Liver (tissue), 9 donors: Measurements from ENCODE around the gene DNAH8. TPM values are rescaled to one million over a fixed set of nuclear protein-coding genes. Genes with fewer than 3 reads are reported as not detected.
A peak's percentile ranks its signal among the peaks of the same experiment; 100 is the strongest.

Source experiments
- DNase-seq: peaks from one replicate; pipeline ENCODE4 v3.0.0-alpha.2; 2017; ENCODE audit warnings: low spot score
- H3K27ac ChIP-seq, 2 donors: one replicate each; pipeline ENCODE4 v1.7.0; 2013; ENCODE audit warnings: inconsistent platforms in 2 of 2, low read length in 2 of 2, control low read depth in 1 of 2, low read depth in 1 of 2, mild to moderate bottlenecking in 1 of 2
- H3K27me3 ChIP-seq, 4 donors: one replicate each; pipeline versions ENCODE4 v1.6.1 to v1.7.0; 2013; ENCODE audit warnings: low read length in 3 of 4, inconsistent platforms in 1 of 4, mild to moderate bottlenecking in 1 of 4, moderate library complexity in 1 of 4; ENCODE audit not compliant: control insufficient read depth in 4 of 4, insufficient read depth in 4 of 4
- H3K36me3 ChIP-seq, 4 donors: one replicate each; pipeline versions ENCODE4 v1.6.1 to v1.7.0; 2013; ENCODE audit warnings: low read length in 3 of 4, mild to moderate bottlenecking in 3 of 4, low read depth in 1 of 4, moderate library complexity in 1 of 4; ENCODE audit not compliant: control insufficient read depth in 4 of 4, insufficient read depth in 3 of 4
- H3K4me1 ChIP-seq, 4 donors: one replicate each; pipeline versions ENCODE4 v1.6.1 to v1.7.0; 2013; ENCODE audit warnings: low read length in 3 of 4, mild to moderate bottlenecking in 3 of 4, moderate library complexity in 1 of 4; ENCODE audit not compliant: control insufficient read depth in 4 of 4, insufficient read depth in 4 of 4
- H3K4me3 ChIP-seq, 3 donors: one replicate each; pipeline versions ENCODE4 v1.6.1 to v1.7.0; 2013; ENCODE audit warnings: low read length in 3 of 3, control low read depth in 1 of 3, low read depth in 1 of 3, mild to moderate bottlenecking in 1 of 3
- H3K9ac ChIP-seq, 2 donors: one replicate each; pipeline ENCODE4 v1.7.0; 2013; ENCODE audit warnings: low read length in 2 of 2, mild to moderate bottlenecking in 2 of 2, moderate library complexity in 2 of 2, control low read depth in 1 of 2, low read depth in 1 of 2
- H3K9me3 ChIP-seq, 4 donors: one replicate each; pipeline versions ENCODE4 v1.6.1 to v1.7.0; 2013; ENCODE audit warnings: low read length in 3 of 4; ENCODE audit not compliant: control insufficient read depth in 4 of 4
- FOXA1 ChIP-seq: IDR thresholded peaks from 2 replicates; pipeline ENCODE4 v1.6.1; 2016; ENCODE audit warnings: antibody characterized with exemption
- FOXA2 ChIP-seq: IDR thresholded peaks from 2 replicates; pipeline ENCODE4 v1.6.1; 2016; ENCODE audit warnings: antibody characterized with exemption
- GABPA ChIP-seq, 2 donors: IDR thresholded peaks in 1 of 2; conservative IDR thresholded peaks in 1 of 2; 2 replicates each; pipeline ENCODE4 v1.6.1; 2016; ENCODE audit warnings: antibody characterized with exemption in 2 of 2, mild to moderate bottlenecking in 1 of 2, moderate library complexity in 1 of 2
- HNF4A ChIP-seq, 2 donors: conservative IDR thresholded peaks; 2 replicates each; pipeline ENCODE4 v1.6.1; 2016; ENCODE audit warnings: antibody characterized with exemption in 2 of 2, mild to moderate bottlenecking in 2 of 2
- HNF4G ChIP-seq: IDR thresholded peaks from 2 replicates; pipeline ENCODE4 v1.6.1; 2016; ENCODE audit warnings: antibody characterized with exemption
- JUND ChIP-seq, 2 donors: IDR thresholded peaks; 2 replicates each; pipeline ENCODE4 v1.6.1; 2016; ENCODE audit warnings: antibody characterized with exemption in 2 of 2
- NR2F2 ChIP-seq: IDR thresholded peaks from 2 replicates; pipeline ENCODE4 v1.6.1; 2016; ENCODE audit warnings: antibody characterized with exemption
- RAD21 ChIP-seq, 2 donors: IDR thresholded peaks; 2 replicates each; pipeline ENCODE4 v1.6.1; 2016; ENCODE audit warnings: antibody characterized with exemption in 2 of 2, mild to moderate bottlenecking in 2 of 2
- RXRA ChIP-seq, 2 donors: IDR thresholded peaks; 2 replicates each; pipeline ENCODE4 v1.6.1; 2017 to 2018; ENCODE audit warnings: antibody characterized with exemption in 2 of 2, mild to moderate bottlenecking in 1 of 2
- SP1 ChIP-seq: IDR thresholded peaks from 2 replicates; pipeline ENCODE4 v1.6.1; 2018; ENCODE audit warnings: antibody characterized with exemption, mild to moderate bottlenecking
- TAF1 ChIP-seq: conservative IDR thresholded peaks from 2 replicates; pipeline ENCODE4 v1.6.1; 2016; ENCODE audit warnings: antibody characterized with exemption, mild to moderate bottlenecking
- YY1 ChIP-seq: IDR thresholded peaks from 2 replicates; pipeline ENCODE4 v1.6.1; 2016; ENCODE audit warnings: antibody characterized with exemption, mild to moderate bottlenecking
- WGBS: extraction: QIAGEN DNeasy Blood & Tissue Kit; methylation state at CpG from one replicate; pipeline ENCODE4 v1.1.7; 2013; 5-methylcytosine and 5-hydroxymethylcytosine counted together
- polyA plus RNA-seq, 2 donors: library from polyadenylated mRNA; stranded (reverse) in 1 of 2; unstranded in 1 of 2; fragments of 200-250 nt in 1 of 2; fragments of >200 nt in 1 of 2; fragmentation: Nextera tagmentation in 1 of 2; extraction: Ambion mirVana in 1 of 2; gene quantifications; one replicate each; pipeline versions ENCODE4 v1.2.1 to v1.2.3, GENCODE V29; 2013 to 2015
- total RNA-seq, 2 donors: library from RNA; depleted of rRNA; stranded (reverse); fragments of >200 nt; gene quantifications; one replicate each; pipeline ENCODE4 v1.2.3, GENCODE V29; 2014
- TF ChIP-seq, protein P1 (sequence below): IDR thresholded peaks from 2 replicates; pipeline ENCODE4 v1.6.1; 2016; ENCODE audit warnings: antibody characterized with exemption
- TF ChIP-seq, protein P2 (sequence below): IDR thresholded peaks from 2 replicates; pipeline ENCODE4 v1.6.1; 2016; ENCODE audit warnings: antibody characterized with exemption, mild to moderate bottlenecking
- TF ChIP-seq, protein P3 (sequence below): fragments of 150-350 bp; IDR thresholded peaks from 2 replicates; pipeline ENCODE4 v1.5.1; 2017; ENCODE audit warnings: improper control_type of control experiment, low read depth, low read length; ENCODE audit not compliant: missing input control
- TF ChIP-seq, protein P4 (sequence below): IDR thresholded peaks from 2 replicates; pipeline ENCODE4 v1.6.1; 2016; ENCODE audit warnings: antibody characterized with exemption
- TF ChIP-seq, protein P5 (sequence below): IDR thresholded peaks from 2 replicates; pipeline ENCODE4 v1.6.1; 2016; ENCODE audit warnings: antibody characterized with exemption
- donor health status: healthy.
- donor health status: healthy.
- donor health status: healthy.
- donor health status: healthy.
- donor health status: healthy.

DNAH8 gene, protein sequence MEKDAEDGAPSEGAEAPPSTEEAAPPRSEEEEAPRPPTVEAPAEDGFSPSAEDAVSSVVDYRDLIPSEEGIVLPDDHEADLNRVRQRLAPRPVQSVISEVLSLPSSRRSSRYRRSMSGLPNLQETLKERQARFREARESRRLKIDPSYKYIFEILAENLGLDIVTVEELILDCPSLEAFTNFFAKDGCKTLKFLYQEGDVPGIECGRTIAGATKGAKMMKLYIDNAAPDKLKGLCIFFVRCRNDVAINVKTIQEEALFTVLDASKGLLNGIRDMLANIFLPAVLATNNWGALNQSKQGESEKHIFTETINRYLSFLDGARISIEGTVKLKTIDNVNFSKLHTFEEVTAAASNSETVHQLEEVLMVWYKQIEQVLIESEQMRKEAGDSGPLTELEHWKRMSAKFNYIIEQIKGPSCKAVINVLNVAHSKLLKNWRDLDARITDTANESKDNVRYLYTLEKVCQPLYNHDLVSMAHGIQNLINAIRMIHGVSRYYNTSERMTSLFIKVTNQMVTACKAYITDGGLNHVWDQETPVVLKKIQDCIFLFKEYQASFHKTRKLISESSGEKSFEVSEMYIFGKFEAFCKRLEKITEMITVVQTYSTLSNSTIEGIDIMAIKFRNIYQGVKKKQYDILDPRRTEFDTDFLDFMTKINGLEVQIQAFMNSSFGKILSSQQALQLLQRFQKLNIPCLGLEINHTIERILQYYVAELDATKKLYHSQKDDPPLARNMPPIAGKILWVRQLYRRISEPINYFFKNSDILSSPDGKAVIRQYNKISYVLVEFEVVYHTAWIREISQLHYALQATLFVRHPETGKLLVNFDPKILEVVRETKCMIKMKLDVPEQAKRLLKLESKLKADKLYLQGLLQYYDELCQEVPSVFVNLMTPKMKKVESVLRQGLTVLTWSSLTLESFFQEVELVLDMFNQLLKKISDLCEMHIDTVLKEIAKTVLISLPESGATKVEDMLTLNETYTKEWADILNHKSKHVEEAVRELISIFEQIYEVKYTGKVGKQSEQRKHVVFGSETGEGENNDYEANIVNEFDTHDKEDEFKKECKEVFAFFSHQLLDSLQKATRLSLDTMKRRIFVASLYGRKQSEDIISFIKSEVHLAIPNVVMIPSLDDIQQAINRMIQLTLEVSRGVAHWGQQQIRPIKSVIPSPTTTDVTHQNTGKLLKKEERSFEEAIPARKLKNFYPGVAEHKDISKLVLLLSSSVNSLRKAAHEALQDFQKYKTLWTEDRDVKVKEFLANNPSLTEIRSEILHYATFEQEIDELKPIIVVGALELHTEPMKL (N-terminal part only)
- under 1 TPM; under 0.01 to 0.05 TPM for total RNA-seq
- polyA plus RNA-seq = not detected

DNA sequence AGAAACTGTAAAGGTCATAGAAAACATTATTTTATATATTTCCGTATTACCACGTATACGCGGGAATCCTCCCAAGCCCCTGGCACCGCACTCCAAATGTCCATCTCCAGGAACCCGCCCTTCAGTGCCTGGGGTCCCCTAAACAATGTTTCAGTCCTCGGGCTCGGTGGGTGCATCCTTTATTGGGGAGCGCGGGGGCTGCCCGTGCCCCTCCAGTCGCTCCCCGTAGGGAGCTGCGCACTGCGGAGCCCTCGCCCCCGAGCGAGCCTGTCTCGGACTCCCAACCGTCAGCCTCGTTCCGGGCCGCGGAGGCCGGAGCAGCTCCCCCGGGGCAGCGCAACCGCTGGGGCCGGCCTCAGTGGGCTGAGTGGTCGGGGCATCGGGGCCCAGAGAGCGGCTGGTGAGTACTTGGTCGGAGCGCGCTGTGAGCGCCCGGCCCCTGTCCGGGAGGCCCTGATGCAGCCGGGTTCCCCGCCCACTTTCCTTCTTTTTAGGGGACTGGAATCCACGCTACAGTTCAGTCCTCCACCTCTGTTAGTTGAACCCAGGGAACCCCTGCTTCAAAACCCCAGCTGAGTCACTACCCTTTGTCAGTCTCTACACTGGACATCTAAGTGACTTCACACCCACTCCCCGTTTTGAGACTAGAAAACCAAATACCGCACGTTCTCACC lies at the start of gene DNAH8:
DNAH8 (plus strand) TSS at position 296 of the 674 bp plus-strand sequence. CDS start 7,499 bp downstream, outside the sequence.
- WGBS = 14% methylated on average over 44 of the region's 44 CpGs
- Histone ChIP-seq H3K27me3 (peaks cover 0 to 3% (median 2%) of the 10 kb centered on the region in 4 donors), H3K27ac (no peak within 1 kb of the TSS), H3K4me3 (peak within 1 kb of the TSS in 1 of 3 donors; percentile 17), H3K4me1 (peaks cover 0 to 4% (median 1%) of the 10 kb centered on the region in 4 donors), H3K9me3 (no peaks in the 10 kb centered on the region), H3K36me3 (peaks cover 0 to 1% (median 0%) of the 10 kb centered on the region in 4 donors), H3K9ac (no peak within 1 kb of the TSS)
- TF ChIP-seq GABPA (IDR thresholded peaks at IDR 0.05 in 1 of 2, conservative IDR thresholded peaks at IDR 0.05 in 1 of 2) (no peak), FOXA2 (no peak), YY1 (no peak), RAD21 (IDR thresholded peaks at IDR 0.05) (no peak), HNF4A (conservative IDR thresholded peaks at IDR 0.05) (no peak), FOXA1 (no peak), SP1 (no peak), JUND (IDR thresholded peaks at IDR 0.05) (no peak), TAF1 (no peak), HNF4G (no peak), NR2F2 (no peak), RXRA (IDR thresholded peaks at IDR 0.05) (no peak)
- TF ChIP-seq, protein P1, sequence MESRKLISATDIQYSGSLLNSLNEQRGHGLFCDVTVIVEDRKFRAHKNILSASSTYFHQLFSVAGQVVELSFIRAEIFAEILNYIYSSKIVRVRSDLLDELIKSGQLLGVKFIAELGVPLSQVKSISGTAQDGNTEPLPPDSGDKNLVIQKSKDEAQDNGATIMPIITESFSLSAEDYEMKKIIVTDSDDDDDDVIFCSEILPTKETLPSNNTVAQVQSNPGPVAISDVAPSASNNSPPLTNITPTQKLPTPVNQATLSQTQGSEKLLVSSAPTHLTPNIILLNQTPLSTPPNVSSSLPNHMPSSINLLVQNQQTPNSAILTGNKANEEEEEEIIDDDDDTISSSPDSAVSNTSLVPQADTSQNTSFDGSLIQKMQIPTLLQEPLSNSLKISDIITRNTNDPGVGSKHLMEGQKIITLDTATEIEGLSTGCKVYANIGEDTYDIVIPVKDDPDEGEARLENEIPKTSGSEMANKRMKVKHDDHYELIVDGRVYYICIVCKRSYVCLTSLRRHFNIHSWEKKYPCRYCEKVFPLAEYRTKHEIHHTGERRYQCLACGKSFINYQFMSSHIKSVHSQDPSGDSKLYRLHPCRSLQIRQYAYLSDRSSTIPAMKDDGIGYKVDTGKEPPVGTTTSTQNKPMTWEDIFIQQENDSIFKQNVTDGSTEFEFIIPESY = no peak
- TF ChIP-seq, protein P2, sequence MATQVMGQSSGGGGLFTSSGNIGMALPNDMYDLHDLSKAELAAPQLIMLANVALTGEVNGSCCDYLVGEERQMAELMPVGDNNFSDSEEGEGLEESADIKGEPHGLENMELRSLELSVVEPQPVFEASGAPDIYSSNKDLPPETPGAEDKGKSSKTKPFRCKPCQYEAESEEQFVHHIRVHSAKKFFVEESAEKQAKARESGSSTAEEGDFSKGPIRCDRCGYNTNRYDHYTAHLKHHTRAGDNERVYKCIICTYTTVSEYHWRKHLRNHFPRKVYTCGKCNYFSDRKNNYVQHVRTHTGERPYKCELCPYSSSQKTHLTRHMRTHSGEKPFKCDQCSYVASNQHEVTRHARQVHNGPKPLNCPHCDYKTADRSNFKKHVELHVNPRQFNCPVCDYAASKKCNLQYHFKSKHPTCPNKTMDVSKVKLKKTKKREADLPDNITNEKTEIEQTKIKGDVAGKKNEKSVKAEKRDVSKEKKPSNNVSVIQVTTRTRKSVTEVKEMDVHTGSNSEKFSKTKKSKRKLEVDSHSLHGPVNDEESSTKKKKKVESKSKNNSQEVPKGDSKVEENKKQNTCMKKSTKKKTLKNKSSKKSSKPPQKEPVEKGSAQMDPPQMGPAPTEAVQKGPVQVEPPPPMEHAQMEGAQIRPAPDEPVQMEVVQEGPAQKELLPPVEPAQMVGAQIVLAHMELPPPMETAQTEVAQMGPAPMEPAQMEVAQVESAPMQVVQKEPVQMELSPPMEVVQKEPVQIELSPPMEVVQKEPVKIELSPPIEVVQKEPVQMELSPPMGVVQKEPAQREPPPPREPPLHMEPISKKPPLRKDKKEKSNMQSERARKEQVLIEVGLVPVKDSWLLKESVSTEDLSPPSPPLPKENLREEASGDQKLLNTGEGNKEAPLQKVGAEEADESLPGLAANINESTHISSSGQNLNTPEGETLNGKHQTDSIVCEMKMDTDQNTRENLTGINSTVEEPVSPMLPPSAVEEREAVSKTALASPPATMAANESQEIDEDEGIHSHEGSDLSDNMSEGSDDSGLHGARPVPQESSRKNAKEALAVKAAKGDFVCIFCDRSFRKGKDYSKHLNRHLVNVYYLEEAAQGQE = no peak
- TF ChIP-seq, protein P3, sequence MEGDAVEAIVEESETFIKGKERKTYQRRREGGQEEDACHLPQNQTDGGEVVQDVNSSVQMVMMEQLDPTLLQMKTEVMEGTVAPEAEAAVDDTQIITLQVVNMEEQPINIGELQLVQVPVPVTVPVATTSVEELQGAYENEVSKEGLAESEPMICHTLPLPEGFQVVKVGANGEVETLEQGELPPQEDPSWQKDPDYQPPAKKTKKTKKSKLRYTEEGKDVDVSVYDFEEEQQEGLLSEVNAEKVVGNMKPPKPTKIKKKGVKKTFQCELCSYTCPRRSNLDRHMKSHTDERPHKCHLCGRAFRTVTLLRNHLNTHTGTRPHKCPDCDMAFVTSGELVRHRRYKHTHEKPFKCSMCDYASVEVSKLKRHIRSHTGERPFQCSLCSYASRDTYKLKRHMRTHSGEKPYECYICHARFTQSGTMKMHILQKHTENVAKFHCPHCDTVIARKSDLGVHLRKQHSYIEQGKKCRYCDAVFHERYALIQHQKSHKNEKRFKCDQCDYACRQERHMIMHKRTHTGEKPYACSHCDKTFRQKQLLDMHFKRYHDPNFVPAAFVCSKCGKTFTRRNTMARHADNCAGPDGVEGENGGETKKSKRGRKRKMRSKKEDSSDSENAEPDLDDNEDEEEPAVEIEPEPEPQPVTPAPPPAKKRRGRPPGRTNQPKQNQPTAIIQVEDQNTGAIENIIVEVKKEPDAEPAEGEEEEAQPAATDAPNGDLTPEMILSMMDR = no peak
- TF ChIP-seq, protein P4, sequence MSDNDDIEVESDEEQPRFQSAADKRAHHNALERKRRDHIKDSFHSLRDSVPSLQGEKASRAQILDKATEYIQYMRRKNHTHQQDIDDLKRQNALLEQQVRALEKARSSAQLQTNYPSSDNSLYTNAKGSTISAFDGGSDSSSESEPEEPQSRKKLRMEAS = no peak
- TF ChIP-seq, protein P5, sequence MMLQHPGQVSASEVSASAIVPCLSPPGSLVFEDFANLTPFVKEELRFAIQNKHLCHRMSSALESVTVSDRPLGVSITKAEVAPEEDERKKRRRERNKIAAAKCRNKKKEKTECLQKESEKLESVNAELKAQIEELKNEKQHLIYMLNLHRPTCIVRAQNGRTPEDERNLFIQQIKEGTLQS = no peak
- DNase-seq = no peak
